HG02884 (cell line): ENCODE results near the gene GGTLC1.

Experiments used
- ATAC-seq: cut with Tn5 transposase; IDR thresholded peaks from one replicate; pipeline ENCODE4 v1.9.1; 2021; ENCODE audit warnings: mild to moderate bottlenecking, moderate library complexity; ENCODE audit not compliant: unreplicated experiment

The GGTLC1 gene

DNA sequence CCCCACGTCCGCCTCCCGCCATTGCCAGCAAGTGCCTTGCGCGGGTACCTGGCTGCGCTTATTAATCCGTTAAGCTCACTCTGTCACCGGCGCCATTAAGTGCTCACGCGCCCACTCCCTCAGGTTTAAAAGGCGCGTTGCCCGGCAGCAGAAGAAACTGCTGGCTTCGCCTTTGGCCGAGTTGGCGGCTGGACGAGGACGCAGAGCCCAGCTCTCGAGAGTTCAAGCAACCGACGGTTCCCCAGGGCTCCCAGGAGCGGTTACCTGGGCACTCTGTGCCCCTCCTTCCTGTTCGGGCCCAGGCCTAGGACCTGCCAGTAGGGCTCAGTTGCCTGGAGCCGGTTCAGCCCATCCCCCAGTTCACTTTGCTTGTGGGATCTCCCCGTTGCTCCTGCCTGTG is at the start of gene GGTLC1:
Gene GGTLC1 (minus strand): TSS at position 219 of the 400 bp plus-strand sequence. CDS start 2,168 bp downstream, outside the sequence.
- ATAC-seq = no peak

DNA sequence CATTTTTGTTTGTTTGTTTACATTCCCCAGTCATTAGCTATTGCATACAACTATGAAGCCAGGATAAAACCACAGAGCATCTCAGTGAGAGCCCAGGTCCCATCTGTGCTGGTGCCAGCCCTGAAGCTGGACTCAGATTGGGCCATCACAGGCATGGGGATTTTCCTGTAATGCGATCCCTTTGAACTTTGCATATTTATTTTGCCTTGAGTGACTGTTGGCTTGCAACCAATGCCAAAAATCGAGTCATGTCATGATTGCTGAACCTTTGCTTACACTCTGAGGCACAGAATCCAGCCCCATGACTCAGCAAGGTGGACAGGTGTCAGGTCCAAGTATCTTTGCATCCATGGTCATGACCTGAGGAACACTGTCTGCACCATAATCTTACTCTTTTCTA is 46.2 kb upstream of the GGTLC1 start:
- no peak for ATAC-seq

DNA sequence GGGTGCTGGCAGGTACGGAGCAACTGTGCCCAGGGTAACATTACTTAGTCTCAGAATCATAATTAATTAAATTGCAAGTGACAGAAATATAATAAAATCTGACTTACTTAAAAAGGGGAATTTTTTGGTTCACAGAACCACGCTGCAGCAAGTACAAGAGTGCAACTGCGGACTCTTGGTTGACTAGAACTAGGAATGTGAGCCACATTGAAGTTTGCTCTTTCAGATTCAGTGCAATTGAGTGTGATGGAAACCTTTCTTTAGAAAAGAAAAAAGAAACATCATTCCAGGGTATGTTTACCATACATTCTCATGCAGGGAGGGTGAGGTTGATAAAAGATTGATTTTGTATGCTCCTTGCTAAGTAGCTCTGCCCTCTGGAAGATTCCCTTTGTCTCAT is 45.0 kb upstream of the GGTLC1 start:
- no peak for ATAC-seq

DNA sequence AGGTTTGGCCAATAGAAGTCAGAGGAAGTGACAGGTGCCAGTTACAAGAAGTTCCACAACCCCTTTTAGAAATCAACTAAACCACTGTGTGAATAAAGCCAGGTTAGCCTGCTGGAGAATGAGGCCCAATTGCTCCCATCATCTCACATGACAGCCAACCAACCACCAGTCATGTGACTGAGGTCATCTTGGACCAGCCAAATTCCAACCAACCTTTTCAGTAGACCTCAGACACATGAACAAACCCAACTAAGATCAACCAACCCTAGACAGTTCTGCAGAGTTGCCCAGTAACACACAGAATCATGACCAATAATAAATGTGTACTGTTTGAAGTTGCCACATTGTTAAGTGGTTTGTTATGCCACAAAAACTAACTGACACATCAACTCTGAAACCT is 44.6 kb upstream of the GGTLC1 start:
- no peak for ATAC-seq

DNA sequence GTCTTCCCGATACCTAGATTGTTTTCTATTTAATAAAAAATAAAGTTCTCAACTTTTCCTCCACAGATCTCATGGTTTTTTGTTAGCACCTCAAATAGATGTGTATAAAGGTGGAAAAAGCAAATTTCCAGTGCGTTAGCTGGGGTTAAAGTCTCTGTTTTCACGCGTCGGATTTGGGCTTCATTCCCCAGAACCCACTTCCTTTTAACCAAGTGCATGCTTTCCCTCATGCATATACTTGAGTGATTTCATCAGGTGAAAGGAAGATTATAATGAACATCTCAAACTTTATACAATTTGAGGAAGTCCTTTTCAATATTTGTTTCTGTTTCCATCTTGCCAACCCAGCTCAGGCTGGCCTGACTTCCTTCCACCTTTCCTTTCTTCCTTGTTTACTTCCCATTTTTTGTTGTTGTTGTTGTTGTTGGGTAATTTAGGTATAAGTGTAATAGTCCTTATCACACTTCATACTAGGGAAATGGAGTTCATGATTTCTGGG is 43.9 kb upstream of the GGTLC1 start:
- no peak for ATAC-seq

DNA sequence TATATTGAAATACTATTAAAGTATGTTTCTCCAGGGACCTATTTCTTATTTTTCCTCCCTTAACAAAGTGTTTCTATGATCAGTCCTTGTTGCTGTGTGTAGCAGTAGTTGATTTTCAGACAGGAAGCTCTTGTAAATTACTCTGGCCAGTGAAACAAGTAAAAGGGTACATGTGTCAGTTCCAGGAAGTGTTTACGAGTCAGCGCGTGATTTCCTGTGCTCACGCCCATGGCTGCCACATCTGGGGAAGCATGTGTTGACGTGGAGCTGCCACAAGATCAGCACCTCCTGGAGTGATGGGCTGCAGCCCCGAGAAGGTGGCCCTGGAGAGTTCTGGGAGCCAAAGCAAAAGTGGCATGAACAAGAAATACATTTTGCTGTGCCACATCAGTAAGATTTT is 38.6 kb upstream of the GGTLC1 start:
- no peak for ATAC-seq

DNA sequence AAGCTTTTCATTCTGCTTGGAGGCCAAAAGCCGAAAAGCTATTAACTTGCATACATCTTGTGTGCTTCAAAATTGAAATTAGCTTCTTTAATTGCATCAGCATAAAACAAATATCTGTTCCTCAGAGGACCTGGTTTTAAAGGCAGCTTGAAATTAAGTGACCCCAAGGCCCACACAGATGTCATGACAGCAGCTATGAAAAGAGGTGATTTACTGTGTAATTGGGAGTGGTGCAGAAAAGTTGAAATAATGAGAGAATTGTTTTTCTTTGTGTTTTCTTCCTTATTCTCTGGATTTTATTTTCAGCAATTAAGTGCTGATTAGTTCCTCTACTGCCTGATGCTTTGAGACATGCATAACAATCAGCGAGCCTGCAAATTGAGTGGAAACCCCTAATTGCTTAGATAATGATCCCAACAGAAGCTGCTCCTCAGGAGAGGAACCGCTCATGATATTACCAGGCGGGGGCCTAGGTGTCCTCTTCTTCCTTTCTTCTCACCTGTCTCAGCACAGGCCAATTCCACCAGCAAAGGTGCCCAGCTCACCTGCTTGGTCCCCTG is 34.1 kb upstream of the GGTLC1 start:
- ATAC-seq = no peak

DNA sequence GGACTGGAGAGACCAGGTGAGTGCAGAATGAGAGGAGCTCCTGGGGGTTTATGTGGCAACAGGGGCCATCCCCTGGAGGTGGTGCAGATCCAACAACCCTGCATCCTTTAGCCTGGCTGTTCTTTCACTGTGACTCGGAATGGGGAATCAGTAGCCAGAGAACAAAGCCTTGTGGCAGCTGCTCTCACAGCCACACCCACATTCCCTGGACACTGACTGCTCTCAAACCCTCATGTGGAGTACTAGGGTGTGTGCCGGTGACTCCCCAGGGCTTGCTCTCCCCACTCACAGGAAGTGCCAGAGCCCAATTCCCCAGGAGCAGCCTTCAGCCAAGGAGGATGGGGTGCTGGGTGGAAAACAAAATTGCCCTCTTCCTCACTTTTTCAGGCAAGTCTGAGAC is 30.2 kb upstream of the GGTLC1 start:
- no peak for ATAC-seq

DNA sequence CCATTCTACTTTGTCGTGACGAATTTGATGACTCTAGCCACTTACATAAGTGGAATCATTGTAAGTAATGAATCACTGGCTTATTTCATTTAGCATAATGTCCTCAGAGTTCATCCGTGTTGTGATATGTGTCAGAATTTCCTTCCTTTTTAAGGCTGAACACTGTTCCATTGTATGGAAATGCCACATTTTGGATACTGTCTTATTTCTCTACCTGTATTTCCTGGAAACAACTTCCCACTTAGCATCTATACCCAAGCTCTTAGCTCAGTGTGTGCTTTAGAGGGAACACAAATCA is 28.8 kb upstream of the GGTLC1 start:
- no peak for ATAC-seq

DNA sequence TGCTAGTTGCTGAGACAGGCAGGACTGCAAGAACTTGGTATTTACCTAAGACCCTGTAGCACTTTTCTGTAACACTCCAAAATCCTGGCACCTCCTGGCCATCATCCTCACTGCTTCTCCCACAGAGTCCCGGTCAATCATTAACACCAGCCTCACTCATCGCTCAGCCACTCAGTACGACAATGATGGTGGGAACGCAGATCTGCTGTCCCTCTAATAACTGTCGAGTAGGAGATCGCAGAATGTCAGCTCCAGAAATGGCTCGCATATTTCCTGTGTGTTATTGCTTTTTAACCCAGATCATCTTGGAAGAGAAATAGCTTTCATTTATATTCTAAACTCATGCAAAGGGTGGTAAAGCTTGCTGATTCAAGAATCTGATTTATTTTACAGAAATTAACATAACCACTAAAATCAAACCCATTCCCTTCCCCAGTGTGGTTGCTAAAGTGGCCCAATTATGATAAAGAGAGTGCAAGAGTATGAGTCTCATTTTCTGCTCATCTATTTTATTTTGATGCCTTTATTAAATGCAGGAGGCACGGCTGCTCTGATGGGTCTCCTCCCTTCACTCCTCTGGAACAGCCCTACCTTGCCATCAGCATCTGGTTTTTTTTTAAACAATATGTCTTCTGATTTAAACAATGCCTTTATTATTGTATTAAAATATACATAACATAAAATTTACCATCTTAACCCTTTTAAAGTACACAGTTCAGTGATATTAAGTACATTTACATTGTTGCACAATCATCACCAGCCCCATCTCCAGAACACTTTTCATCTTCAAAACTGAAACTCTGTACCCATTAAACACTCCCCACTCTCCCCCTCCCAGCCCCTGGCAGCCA is 28.3 kb upstream of the GGTLC1 start:
- ATAC-seq = no peak

DNA sequence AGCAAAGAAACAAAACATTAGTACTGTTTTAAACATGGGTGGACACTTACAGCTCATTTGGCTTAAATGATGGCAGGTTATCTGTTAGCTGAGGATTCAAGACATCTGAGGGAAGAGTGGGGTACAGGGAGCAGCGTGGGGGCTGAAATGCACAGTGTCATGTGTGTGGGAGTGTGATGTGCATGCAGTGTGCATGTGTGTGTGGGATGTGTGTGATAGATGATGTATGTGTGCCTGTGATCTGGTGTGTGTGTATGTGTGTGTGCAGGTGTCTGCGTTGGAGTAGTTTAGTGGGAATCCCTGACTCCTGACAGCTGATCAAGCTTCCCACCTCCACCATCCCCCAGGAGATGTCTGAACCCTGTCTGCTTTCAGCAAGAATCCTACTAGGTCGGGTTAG is 25.4 kb upstream of the GGTLC1 start:
- no peak for ATAC-seq

DNA sequence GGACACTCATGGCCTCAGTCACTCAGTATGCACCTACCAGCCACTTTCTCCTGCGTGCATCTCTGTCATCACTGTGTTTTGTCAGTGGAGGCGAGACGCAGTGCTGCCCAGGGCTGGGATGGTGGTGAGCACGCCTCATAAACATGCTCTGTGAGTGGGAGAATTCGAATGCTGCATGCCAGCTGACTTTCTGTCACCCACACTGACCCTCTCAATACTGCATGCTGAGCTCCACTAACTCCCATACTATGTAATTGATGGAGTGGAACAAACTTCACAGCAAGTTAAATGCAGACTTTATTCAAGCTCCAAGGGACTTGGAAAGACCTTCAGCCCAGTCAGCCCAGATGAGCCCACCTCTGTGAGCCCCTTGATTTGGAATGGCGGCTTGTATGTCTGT is 22.7 kb upstream of the GGTLC1 start:
- ATAC-seq = no peak

DNA sequence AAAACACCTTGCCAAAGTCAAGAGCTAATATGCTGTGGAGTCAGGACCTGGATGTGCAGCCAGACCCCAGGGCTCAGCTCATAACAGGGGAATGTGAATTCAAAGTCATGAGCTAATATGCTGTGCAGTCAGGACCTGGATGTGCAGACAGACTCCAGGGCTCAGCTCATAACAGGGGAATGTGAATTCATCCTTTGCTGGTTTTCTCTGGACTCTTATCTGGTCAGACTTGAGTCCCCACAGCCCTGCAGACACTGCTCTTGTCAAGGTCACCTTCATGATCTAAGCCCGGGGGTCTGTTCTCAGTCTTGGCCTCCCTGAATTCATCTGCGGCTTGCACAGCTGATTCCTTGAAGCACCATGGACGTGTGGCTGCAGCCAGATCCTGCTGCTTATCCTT is 19.2 kb upstream of the GGTLC1 start:
- ATAC-seq = no peak

DNA sequence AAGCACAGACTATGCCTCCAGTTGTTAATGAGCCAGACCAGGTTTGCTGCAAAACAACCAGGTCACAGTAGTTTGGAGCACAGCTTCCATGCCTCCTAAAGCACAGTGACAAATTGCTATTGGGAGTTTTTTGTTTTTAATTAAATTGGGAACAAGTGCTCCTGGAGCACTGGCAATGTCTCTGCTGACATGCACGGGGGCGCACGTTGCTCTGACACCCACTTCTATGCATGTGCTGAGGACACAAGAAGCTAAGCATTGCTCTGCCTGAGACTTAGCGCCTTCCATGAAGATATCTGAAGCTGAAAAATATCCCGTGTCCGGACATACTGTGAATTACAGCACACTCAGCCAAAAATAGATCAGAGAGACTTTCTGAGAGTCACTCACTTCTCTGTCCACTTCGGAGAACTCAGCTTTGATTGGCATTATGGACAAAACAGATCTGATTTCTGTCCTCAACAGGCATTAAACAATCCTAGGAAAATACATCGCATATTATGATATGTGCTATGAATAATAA is 18.6 kb upstream of the GGTLC1 start:
- ATAC-seq = no peak

DNA sequence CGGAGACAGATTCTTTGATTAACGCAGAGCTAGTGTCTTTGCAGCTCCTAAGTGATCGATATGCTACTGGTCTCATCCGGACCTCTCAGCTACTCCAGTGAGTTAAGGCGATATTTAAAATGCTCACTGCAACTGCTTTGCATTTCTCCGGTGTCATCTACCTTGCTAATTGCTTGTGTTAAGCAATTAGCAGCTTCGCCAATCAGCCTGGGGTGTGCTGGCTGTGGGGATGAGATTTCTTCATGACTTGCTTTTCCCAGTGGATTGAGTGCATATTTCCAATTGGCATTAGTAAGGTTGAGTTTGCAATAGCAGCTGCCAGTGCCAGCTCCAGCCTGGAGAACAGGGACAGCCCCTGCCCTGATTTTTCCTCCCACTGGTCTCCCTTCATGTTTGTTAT is 18.0 kb upstream of the GGTLC1 start:
- no peak for ATAC-seq

DNA sequence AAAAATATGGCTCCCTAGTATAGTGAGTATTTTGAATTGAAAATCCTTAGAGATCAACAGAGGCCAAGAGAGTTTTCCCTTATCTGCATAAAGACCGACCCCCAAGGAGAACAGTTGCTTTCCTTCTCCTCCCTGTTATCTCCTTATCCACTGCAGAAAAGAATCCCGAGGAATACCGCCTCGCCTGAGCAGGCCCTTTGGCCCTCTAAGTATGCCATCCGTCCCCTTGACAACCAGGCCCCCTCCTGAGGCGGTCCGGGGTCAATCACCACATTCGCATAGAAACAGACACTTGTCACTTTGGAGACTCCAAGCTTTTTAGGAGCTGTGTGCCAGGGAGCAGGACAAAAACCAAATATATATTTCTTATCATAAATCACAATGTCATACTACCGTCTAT is 15.9 kb upstream of the GGTLC1 start:
- no peak for ATAC-seq

DNA sequence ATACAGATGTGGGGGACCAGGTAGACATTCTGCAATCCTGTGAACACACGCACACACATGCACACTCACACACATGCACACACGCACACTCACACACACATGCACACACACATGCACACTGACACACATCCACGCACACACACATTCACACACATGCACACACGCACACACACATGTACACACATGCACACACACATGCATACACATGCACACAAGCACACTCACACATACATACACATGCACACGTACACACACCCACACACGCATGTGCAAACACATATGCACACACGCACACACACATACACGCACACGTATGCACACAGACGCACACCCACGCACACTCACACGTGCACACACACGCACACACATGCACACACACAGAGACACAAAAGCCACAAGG is 14.3 kb upstream of the GGTLC1 start:
- no peak for ATAC-seq

DNA sequence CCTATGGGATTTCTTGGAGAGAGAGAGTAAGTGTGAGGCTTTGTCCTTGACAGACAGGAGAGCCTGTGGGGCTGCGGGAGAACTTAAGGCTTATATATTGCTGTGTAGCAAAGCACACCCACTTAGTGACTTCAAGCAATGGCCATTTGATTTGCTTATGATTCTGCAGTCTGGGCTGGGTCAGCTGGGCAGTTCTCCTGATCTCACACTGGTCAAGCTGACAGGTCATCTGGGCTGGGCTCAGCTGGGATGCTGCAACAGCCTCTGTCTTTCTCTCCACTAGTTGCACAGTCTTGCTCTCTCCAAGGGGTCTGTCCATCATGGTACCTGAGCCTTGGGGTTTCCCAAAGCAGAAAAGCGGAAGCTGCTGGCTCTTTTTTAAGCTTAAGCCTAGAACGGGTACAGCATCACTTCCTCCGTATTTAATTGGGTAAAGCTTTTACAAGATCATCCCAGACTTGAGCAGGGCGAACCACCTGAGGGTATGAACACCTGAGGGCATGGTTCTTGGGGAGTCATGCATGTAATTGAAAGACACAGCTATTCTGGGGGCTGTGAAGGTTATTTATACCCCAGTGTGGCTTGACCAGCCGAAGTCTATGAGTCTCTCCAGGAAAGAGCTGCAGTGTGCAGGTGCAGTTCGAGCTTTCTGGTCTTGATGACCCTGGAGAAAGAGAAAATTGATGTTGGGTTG is 13.3 kb upstream of the GGTLC1 start:
- ATAC-seq = no peak

DNA sequence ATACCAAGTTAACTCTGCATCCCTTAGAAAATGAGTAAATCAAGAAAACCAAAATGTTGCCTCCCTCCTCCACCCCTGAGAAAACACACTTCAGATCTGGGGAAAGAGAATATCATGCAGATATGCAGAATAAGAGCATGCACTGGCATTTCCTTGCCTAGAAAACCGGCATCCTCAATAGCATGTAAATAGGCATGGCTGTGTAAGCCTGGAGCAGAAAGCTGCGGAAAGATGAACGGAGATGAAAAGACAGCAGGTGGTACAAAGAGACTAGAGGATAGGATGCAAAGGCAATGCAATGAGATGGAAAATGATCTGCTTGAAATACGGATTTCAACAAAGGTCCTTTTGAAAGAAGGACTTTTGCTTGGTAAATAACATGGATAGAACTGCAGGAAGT is 10.3 kb upstream of the GGTLC1 start:
- no peak for ATAC-seq

DNA sequence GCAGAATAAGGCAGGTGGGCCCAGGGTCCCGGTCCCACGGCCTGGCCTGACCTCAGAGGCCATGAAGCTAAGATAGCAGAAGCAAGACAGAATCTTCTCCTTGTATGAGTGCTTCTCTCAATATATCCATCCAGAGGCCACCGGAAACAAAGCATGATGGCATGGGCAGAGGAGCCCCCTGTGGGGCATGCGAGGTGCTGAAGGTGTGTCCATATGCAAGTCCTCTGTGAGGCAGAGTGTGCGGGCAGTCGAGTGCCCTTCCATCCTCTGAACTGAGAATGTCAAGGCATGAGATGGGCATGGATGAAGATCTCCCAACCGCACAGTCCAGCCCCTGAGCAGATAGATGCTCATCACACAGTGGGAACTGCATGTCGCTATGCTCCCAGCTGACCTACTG is 9.8 kb upstream of the GGTLC1 start:
- no peak for ATAC-seq

DNA sequence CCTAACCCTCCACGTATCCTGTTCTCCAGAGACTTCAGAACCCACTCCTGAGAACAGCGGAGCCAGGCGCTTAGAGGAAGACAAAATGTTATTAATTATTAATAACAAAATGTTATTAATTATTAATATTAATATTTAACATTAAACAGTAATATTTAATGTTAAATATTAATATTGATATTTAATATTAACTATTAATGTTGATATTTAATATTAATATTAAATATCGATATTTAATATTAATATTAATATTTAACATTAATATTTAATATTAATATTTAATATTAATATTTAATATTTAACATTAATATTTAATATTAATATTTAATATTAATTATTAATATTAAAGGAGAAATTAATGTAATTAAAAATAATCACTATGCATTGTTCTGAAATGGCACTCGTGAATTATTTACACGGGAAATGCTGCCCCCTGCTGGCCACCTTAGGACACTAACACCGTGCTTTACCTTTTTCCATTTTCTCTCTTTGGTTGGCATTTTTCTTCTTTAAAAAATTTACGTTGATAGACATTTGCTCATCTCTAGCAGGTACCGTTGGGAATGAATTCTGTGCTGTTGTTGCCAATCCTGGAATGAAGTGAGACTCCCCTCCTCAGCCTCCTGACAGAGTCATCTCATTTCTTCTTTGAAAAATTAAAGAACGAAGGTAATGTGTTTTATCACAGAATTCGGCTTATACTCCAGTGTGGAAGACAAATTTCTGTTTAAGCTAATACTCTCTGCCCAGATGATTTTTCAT is 7.5 kb upstream of the GGTLC1 start:
- no peak for ATAC-seq
